ENCODE measurements around the gene MTX3. TPM values are rescaled to one million over a fixed set of nuclear protein-coding genes. Genes with fewer than 3 reads are reported as not detected.

Gene MTX3
- total RNA-seq, 1 donor from 2014 or later, result 7.5 TPM

DNA sequence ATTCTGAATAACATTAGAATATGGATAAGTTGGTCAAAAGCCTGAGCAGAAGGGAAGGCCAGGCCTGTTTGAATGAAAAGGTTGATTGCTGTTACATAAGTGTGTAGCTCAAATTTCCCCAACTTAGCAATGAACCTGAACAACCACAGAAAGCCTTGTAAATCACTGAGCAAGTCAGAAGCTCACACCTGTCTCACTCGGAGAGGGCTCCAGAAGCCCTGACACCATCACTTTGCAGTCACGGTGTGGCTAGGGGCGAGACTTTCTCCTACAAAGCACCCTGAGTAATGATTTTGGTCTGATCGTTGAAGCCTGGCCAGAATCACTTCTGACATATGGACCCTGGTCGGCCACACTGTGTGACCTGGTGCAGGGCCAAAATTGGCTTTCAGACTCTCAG, 62.0 kb downstream of the MTX3 start:
- DNase-seq (ENCODE audit: low spot score in 2 of 2), result no peak
- intact Hi-C loops (cut with DNase I), result no loop called here

More for the DNA sequence above, 62.0 kb downstream of the MTX3 start:
- H3K4me1 ChIP-seq, result no peaks in the 10 kb centered on the region
- H3K36me3 ChIP-seq, result no peaks in the 10 kb centered on the region
- TF ChIP-seq, protein P1, sequence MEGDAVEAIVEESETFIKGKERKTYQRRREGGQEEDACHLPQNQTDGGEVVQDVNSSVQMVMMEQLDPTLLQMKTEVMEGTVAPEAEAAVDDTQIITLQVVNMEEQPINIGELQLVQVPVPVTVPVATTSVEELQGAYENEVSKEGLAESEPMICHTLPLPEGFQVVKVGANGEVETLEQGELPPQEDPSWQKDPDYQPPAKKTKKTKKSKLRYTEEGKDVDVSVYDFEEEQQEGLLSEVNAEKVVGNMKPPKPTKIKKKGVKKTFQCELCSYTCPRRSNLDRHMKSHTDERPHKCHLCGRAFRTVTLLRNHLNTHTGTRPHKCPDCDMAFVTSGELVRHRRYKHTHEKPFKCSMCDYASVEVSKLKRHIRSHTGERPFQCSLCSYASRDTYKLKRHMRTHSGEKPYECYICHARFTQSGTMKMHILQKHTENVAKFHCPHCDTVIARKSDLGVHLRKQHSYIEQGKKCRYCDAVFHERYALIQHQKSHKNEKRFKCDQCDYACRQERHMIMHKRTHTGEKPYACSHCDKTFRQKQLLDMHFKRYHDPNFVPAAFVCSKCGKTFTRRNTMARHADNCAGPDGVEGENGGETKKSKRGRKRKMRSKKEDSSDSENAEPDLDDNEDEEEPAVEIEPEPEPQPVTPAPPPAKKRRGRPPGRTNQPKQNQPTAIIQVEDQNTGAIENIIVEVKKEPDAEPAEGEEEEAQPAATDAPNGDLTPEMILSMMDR (IDR thresholded peaks at IDR 0.05), result no peak
- H3K27me3 ChIP-seq, result no peaks in the 10 kb centered on the region
- H3K9me3 ChIP-seq, result no peaks in the 10 kb centered on the region
- no peak overlapping the region for H3K27ac ChIP-seq
- H3K4me3 ChIP-seq, result no peak overlapping the region

Other genes starting within 250 kb of the MTX3 start
- not detected for gene THBS4, start 44.1 kb upstream of the MTX3 start, total RNA-seq